ENCODE measurements around the gene PLEKHB2. TPM values are rescaled to one million over a fixed set of nuclear protein-coding genes. Genes with fewer than 3 reads are reported as not detected.

PLEKHB2 gene
- total RNA-seq, 2 experiments from 2014 or later = 66.9 to 71.7 TPM

- no peaks in the 10 kb centered on the region for H3K27me3 Mint-ChIP-seq
- peaks cover 21% of the 10 kb centered on the region for H3K36me3 Mint-ChIP-seq (ENCODE audit: low read depth)
- TF ChIP-seq CTCF (IDR thresholded peaks at IDR 0.05) = no peak
- Histone ChIP-seq H3K4me3 (ENCODE audit: low read length) (peak overlapping the region; percentile 82), H3K27me3 (ENCODE audit: control insufficient read depth in 1 of 2, insufficient read depth in 2 of 2, low read length in 2 of 2) (no peaks in the 10 kb centered on the region), H3K9me3 (ENCODE audit: control insufficient read depth in 1 of 2, insufficient read depth in 1 of 2, low read length in 2 of 2) (no peaks in the 10 kb centered on the region), H3K36me3 (ENCODE audit: insufficient read depth, low read length) (peaks cover 3% of the 10 kb centered on the region), H3K27ac (ENCODE audit: low read depth in 1 of 2, low read length in 2 of 2) (no peak overlapping the region), H3K4me1 (ENCODE audit: insufficient read depth, low read length) (peaks cover 26% of the 10 kb centered on the region)
- H3K27ac Mint-ChIP-seq = peak overlapping the region; percentile 93
- ChIA-PET POLR2A (interaction anchor here (2.5 to 5.1 kb wide), 3 partner anchors 9 to 752 kb away, joined by 20 to 83 read pairs (median 32); partner anchors contain the start of genes IMP4 and PLEKHB2), CTCF (interaction anchor here (1.1 kb wide), 1 partner anchor 398 kb away, joined by 3 read pairs; no protein-coding TSS in a partner anchor)
- H3K9me3 Mint-ChIP-seq = no peaks in the 10 kb centered on the region
- H3K4me3 Mint-ChIP-seq = peak overlapping the region; percentile 92
- ATAC-seq (ENCODE audit: poor library complexity) (no peak), DNase-seq (no peak)
- peaks cover 27% of the 10 kb centered on the region for H3K4me1 Mint-ChIP-seq (ENCODE audit: low read depth)
- intact Hi-C loops (cut with DNase I, micrococcal nuclease) = loop anchor here in 1 of 2 experiments (1.0 to 5.0 kb wide), 4 partner anchors 10 to 912 kb away; partner anchors contain the start of genes GPR148, MZT2A, MZT2B and SMPD4
These were observed 10.5 kb upstream of the PLEKHB2 start for GRCh38 chr2:131094463-131095281.

GRCh38 chr2:131103165-131103564 is 2.0 kb upstream of the PLEKHB2 start:
- Histone ChIP-seq H3K36me3 (ENCODE audit: insufficient read depth, low read length) (peaks cover 4% of the 10 kb centered on the region), H3K4me1 (ENCODE audit: insufficient read depth, low read length) (peaks cover 41% of the 10 kb centered on the region), H3K9me3 (ENCODE audit: control insufficient read depth in 1 of 2, insufficient read depth in 1 of 2, low read length in 2 of 2) (no peaks in the 10 kb centered on the region), H3K4me3 (ENCODE audit: low read length) (no peak overlapping the region), H3K27ac (ENCODE audit: low read depth in 1 of 2, low read length in 2 of 2) (peak overlapping the region in 1 of 2 donors; percentile 33), H3K27me3 (ENCODE audit: control insufficient read depth in 1 of 2, insufficient read depth in 2 of 2, low read length in 2 of 2) (no peaks in the 10 kb centered on the region)
- CTCF ChIA-PET = no interaction called here
- TF ChIP-seq CTCF (IDR thresholded peaks at IDR 0.05) = no peak
- Mint-ChIP-seq H3K36me3 (ENCODE audit: low read depth) (peaks cover 20% of the 10 kb centered on the region), H3K27me3 (no peaks in the 10 kb centered on the region), H3K27ac (peak overlapping the region; percentile 74), H3K4me1 (ENCODE audit: low read depth) (peaks cover 41% of the 10 kb centered on the region), H3K9me3 (no peaks in the 10 kb centered on the region), H3K4me3 (no peak overlapping the region)
- intact Hi-C loops (cut with DNase I, micrococcal nuclease) = loop anchor here in 1 of 2 experiments (5.0 to 10.0 kb wide), 4 partner anchors 306 to 1228 kb away; partner anchors contain the start of gene IMP4
- DNase-seq = no peak
- no peak for ATAC-seq (ENCODE audit: poor library complexity)
- POLR2A ChIA-PET = interaction anchor here (3.6 kb wide), 1 partner anchor 11 kb away, joined by 83 read pairs; the partner anchor contains the start of gene FAM168B

- H3K27ac ChIP-seq (ENCODE audit: low read depth in 1 of 2, low read length in 2 of 2) = peak overlapping the region; percentile 94 to 96
- H3K27me3 Mint-ChIP-seq = no peaks in the 10 kb centered on the region
- DNase-seq (peak in 13 of 14 experiments; percentile 6 to 88 (median 42)), ATAC-seq (ENCODE audit: poor library complexity) (peak; percentile 74)
- H3K36me3 ChIP-seq (ENCODE audit: insufficient read depth, low read length) = peaks cover 5% of the 10 kb centered on the region
- CTCF ChIA-PET = interaction anchor here (0.6 to 1.6 kb wide), 5 partner anchors 11 to 388 kb away, joined by 3 to 8 read pairs (median 4); partner anchors contain the start of genes FAM168B and MZT2A
- peak overlapping the region; percentile 97 for H3K4me3 ChIP-seq (ENCODE audit: low read length)
- POLR2A ChIA-PET = interaction anchor here (0.6 to 3.6 kb wide), 9 partner anchors 11 to 762 kb away, joined by 3 to 83 read pairs (median 3); partner anchors contain the start of genes FAM168B, IMP4 and PTPN18
- H3K4me1 Mint-ChIP-seq (ENCODE audit: low read depth) = peaks cover 52% of the 10 kb centered on the region
- TF ChIP-seq CTCF (IDR thresholded peaks at IDR 0.05) = peak; percentile 28
- peak overlapping the region; percentile 98 for H3K27ac Mint-ChIP-seq
- peaks cover 28% of the 10 kb centered on the region for H3K36me3 Mint-ChIP-seq (ENCODE audit: low read depth)
- H3K9me3 Mint-ChIP-seq = no peaks in the 10 kb centered on the region
- no peaks in the 10 kb centered on the region for H3K27me3 ChIP-seq (ENCODE audit: control insufficient read depth in 1 of 2, insufficient read depth in 2 of 2, low read length in 2 of 2)
- H3K4me3 Mint-ChIP-seq = peak overlapping the region; percentile 98
- intact Hi-C loops (cut with DNase I, micrococcal nuclease) = loop anchor here (1.0 to 10.0 kb wide), 7 partner anchors 10 to 1230 kb away; partner anchors contain the start of genes FAM168B (in 1 of the 2), IMP4 (in 1 of the 2) and MZT2A (in 1 of the 2)
- H3K4me1 ChIP-seq (ENCODE audit: insufficient read depth, low read length) = peaks cover 41% of the 10 kb centered on the region
- no peaks in the 10 kb centered on the region for H3K9me3 ChIP-seq (ENCODE audit: control insufficient read depth in 1 of 2, insufficient read depth in 1 of 2, low read length in 2 of 2)
These were observed 515 bp upstream of the PLEKHB2 start for GRCh38 chr2:131104487-131105155.
